Astrocyte (in vitro differentiated cells and primary cell): Measurements from ENCODE around the gene EYS. TPM values are rescaled to one million over a fixed set of nuclear protein-coding genes. Genes with fewer than 3 reads are reported as not detected.

Experiments
- DNase-seq: peaks from one replicate; pipeline ENCODE4 v3.0.0-alpha.2; 2010; ENCODE audit warnings: low read depth
- FAIRE-seq: peaks from 2 replicates; lab custom pipeline; 2011; peaks lifted over from hg19 to GRCh38; lab: Jason Lieb, UNC
- H2AFZ ChIP-seq: 2 replicates; pipeline ENCODE4 v1.6.0; 2012; ENCODE audit warnings: low read depth, low read length, inconsistent platforms
- H3K27ac ChIP-seq: 2 replicates; pipeline ENCODE4 v1.5.1; 2011; ENCODE audit warnings: low read depth, low read length, inconsistent platforms
- H3K27me3 ChIP-seq: 2 replicates; pipeline ENCODE4 v1.6.0; 2011; ENCODE audit warnings: low read length, inconsistent platforms; ENCODE audit not compliant: insufficient read depth
- H3K36me3 ChIP-seq: 2 replicates; pipeline ENCODE4 v1.5.1; 2011; ENCODE audit warnings: low read length, inconsistent platforms; ENCODE audit not compliant: insufficient read depth
- H3K4me1 ChIP-seq: 2 replicates; pipeline ENCODE4 v1.5.1; 2011; ENCODE audit warnings: low read length, inconsistent platforms; ENCODE audit not compliant: insufficient read depth
- H3K4me2 ChIP-seq: 2 replicates; pipeline ENCODE4 v1.6.0; 2012; ENCODE audit warnings: low read length, inconsistent platforms
- H3K4me3 ChIP-seq: 2 replicates; pipeline ENCODE4 v1.5.1; 2011; ENCODE audit warnings: low read depth, mild to moderate bottlenecking, low read length, inconsistent platforms; ENCODE audit not compliant: insufficient read depth
- H3K79me2 ChIP-seq: 2 replicates; pipeline ENCODE4 v1.6.0; 2012; ENCODE audit warnings: mild to moderate bottlenecking, low read length, inconsistent platforms; ENCODE audit not compliant: insufficient read depth
- H3K9ac ChIP-seq: 2 replicates; pipeline ENCODE4 v1.6.0; 2012; ENCODE audit warnings: mild to moderate bottlenecking, low read length, inconsistent platforms
- H3K9me3 ChIP-seq: 2 replicates; pipeline ENCODE4 v1.5.1; 2012; ENCODE audit warnings: low read depth, mild to moderate bottlenecking, low read length, inconsistent platforms; ENCODE audit not compliant: insufficient read depth
- H4K20me1 ChIP-seq: 2 replicates; pipeline ENCODE4 v1.6.0; 2012; ENCODE audit warnings: low read length, inconsistent platforms; ENCODE audit not compliant: insufficient read depth
- H3K27ac Mint-ChIP-seq: one replicate; pipeline ENCODE4 v1.8.0; 2021; ENCODE audit warnings: mild to moderate bottlenecking, mixed read lengths; ENCODE audit not compliant: unreplicated experiment
- H3K27me3 Mint-ChIP-seq: one replicate; pipeline ENCODE4 v1.8.0; 2021; ENCODE audit warnings: low read depth, mixed read lengths; ENCODE audit not compliant: unreplicated experiment
- H3K36me3 Mint-ChIP-seq: one replicate; pipeline ENCODE4 v1.8.0; 2021; ENCODE audit warnings: low read depth, mixed read lengths; ENCODE audit not compliant: unreplicated experiment
- H3K4me1 Mint-ChIP-seq: one replicate; pipeline ENCODE4 v1.8.0; 2021; ENCODE audit warnings: low read depth, mixed read lengths; ENCODE audit not compliant: unreplicated experiment
- H3K4me3 Mint-ChIP-seq: one replicate; pipeline ENCODE4 v1.8.0; 2021; ENCODE audit warnings: mild to moderate bottlenecking, moderate library complexity, mixed read lengths; ENCODE audit not compliant: unreplicated experiment
- H3K9me3 Mint-ChIP-seq: one replicate; pipeline ENCODE4 v1.8.0; 2021; ENCODE audit warnings: mild to moderate bottlenecking, mixed read lengths; ENCODE audit not compliant: unreplicated experiment
- CTCF ChIP-seq: IDR thresholded peaks from 2 replicates; pipeline ENCODE4 v1.5.1; 2011; ENCODE audit warnings: low read depth, mild to moderate bottlenecking, inconsistent platforms, low read length, moderate library complexity; ENCODE audit not compliant: insufficient read depth
- EZH2 ChIP-seq: IDR thresholded peaks from 2 replicates; pipeline ENCODE4 v1.6.1; 2012; ENCODE audit warnings: mild to moderate bottlenecking, low read length, inconsistent platforms; ENCODE audit not compliant: insufficient read depth
- total RNA-seq: library from RNA; stranded (reverse); gene quantifications from 2 replicates; pipeline ENCODE4 v1.2.1, GENCODE V29; 2021

The EYS gene
- total RNA-seq, 1 donor from 2014 or later = 0.16 TPM

- FAIRE-seq (no peak), DNase-seq (no peak)
- Mint-ChIP-seq H3K9me3 (peaks cover 4% of the 10 kb centered on the region), H3K27ac (no peak overlapping the region), H3K36me3 (no peaks in the 10 kb centered on the region), H3K27me3 (no peaks in the 10 kb centered on the region), H3K4me1 (no peaks in the 10 kb centered on the region), H3K4me3 (no peak overlapping the region)
- Histone ChIP-seq H3K79me2 (no peaks in the 10 kb centered on the region), H2AFZ (no peak overlapping the region), H3K27me3 (no peaks in the 10 kb centered on the region), H3K36me3 (no peaks in the 10 kb centered on the region), H4K20me1 (no peaks in the 10 kb centered on the region), H3K9ac (no peak overlapping the region), H3K4me3 (no peak overlapping the region), H3K9me3 (no peaks in the 10 kb centered on the region), H3K4me2 (no peak overlapping the region), H3K27ac (no peak overlapping the region), H3K4me1 (no peaks in the 10 kb centered on the region)
- TF ChIP-seq EZH2 (no peak), CTCF (no peak)
Measured at GRCh38 chr6:64197246-64197645, 1509.8 kb downstream of the EYS start.

- no peak overlapping the region for H3K4me3 ChIP-seq
- no peaks in the 10 kb centered on the region for H3K36me3 Mint-ChIP-seq
- H3K36me3 ChIP-seq = no peaks in the 10 kb centered on the region
- no peaks in the 10 kb centered on the region for H4K20me1 ChIP-seq
- no peak overlapping the region for H3K27ac ChIP-seq
- H3K4me1 ChIP-seq = no peaks in the 10 kb centered on the region
- no peaks in the 10 kb centered on the region for H3K9me3 ChIP-seq
- H3K4me3 Mint-ChIP-seq = no peak overlapping the region
- H3K9ac ChIP-seq = no peak overlapping the region
- no peak for FAIRE-seq
- H3K9me3 Mint-ChIP-seq = peaks cover 3% of the 10 kb centered on the region
- H2AFZ ChIP-seq = no peak overlapping the region
- H3K27me3 ChIP-seq = no peaks in the 10 kb centered on the region
- no peaks in the 10 kb centered on the region for H3K79me2 ChIP-seq
- H3K27ac Mint-ChIP-seq = no peak overlapping the region
- no peaks in the 10 kb centered on the region for H3K27me3 Mint-ChIP-seq
- no peak for DNase-seq
- no peak for TF ChIP-seq CTCF
- TF ChIP-seq EZH2 = no peak
- H3K4me2 ChIP-seq = no peak overlapping the region
- H3K4me1 Mint-ChIP-seq = no peaks in the 10 kb centered on the region
Measured at GRCh38 chr6:64186592-64186991, 1520.4 kb downstream of the EYS start.

- TF ChIP-seq CTCF (no peak), EZH2 (no peak)
- H3K4me3 Mint-ChIP-seq = no peak overlapping the region
- DNase-seq (no peak), FAIRE-seq (no peak)
- Histone ChIP-seq H3K4me1 (no peaks in the 10 kb centered on the region), H3K27ac (no peak overlapping the region), H3K9me3 (no peaks in the 10 kb centered on the region), H3K79me2 (no peaks in the 10 kb centered on the region), H3K4me2 (no peak overlapping the region), H4K20me1 (no peaks in the 10 kb centered on the region), H3K36me3 (no peaks in the 10 kb centered on the region), H3K4me3 (no peak overlapping the region), H3K9ac (no peak overlapping the region), H3K27me3 (no peaks in the 10 kb centered on the region), H2AFZ (no peak overlapping the region)
- no peak overlapping the region for H3K27ac Mint-ChIP-seq
- H3K36me3 Mint-ChIP-seq = no peaks in the 10 kb centered on the region
- H3K9me3 Mint-ChIP-seq = peaks cover 3% of the 10 kb centered on the region
- no peaks in the 10 kb centered on the region for H3K4me1 Mint-ChIP-seq
- no peaks in the 10 kb centered on the region for H3K27me3 Mint-ChIP-seq
Measured at GRCh38 chr6:64185621-64186020, 1521.4 kb downstream of the EYS start.
